ENCODE data around the gene ASB2.

Gene ASB2

DNA sequence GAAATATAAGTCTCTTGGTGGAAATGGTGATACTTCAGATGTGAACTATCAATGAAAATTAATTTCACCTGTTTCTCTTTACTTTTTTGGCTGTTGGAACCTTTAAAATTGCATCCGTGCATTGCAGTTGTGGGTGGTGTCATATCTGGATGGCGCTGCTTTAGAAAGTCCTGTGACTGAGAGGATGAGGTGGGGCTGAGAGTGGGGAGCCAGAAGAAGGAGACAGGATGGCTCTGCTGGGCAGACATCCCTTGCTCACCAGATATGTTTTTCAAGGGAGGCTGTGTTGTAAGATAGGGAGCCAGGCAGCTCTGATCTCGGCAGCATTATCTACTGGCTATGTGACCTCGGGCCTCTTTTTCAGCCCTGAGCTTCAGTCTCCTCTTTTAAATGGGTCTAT is 12.7 kb downstream of the ASB2 start:
- no peak for DNase-seq (ENCODE audit: low read depth in 2 of 2)

DNA sequence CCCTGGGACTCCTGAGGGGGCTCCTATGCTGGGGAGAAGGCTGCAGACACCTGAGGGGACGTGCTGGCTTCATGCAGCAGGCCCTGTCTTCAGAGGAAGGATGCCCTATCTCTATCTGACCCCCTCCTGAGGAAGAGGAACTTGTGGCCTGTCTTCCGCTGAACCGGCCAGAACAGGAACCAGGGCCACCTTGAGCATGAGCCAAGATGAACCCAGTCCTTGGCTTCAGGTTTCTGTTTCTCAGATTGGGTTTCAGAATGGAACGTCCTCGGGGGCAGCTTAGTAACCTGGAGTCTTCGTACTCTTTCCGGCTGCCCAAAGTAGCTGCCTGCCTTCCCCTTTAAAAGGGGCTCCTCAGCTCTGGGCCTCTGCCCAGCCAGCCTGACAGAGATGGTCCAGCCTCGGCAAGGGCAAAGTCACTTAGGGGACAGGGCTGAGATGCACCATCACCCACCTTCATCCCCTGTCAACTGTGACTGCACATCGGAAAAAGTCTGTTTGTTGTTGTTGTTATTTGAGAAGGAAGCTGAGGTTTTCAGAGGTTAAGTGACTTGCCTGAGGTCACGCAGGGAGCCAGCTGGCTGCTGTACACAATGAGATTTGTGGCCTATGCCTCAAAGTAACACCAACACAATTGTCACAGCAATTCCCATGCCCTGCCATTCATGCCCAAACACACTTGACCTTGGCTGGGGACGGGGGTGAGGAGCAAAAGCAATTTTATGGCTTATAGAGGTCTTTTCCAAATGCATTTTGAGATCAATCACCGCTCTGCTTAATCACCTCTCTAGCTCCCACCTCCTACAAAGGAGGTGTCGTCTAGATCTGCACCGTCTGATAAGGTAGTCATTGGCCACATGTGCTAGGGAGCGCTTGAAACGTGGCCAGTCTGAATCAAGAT is 13.4 kb downstream of the ASB2 start:
- no peak for DNase-seq (ENCODE audit: low read depth in 2 of 2)

DNA sequence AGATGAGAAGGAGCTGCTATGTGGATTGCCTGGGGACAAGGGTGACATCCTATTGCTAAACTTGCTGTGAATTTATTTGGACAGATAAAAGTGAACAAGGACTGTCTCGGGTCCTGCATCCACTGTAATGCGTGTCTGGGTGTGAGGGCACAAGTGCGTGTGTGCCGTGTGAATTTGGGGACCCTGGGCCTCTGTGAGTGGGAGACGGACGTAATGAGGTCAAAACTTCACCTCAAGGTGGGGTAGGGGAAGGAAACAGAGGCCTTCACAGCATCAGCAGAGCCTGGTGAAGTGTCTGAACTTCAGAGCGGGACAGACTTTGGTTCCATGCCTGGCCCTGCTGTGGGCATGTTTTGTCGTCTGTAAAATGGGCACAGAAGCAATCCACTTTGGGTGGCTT is 14.8 kb downstream of the ASB2 start:
- no peak for DNase-seq (ENCODE audit: low read depth in 2 of 2)

DNA sequence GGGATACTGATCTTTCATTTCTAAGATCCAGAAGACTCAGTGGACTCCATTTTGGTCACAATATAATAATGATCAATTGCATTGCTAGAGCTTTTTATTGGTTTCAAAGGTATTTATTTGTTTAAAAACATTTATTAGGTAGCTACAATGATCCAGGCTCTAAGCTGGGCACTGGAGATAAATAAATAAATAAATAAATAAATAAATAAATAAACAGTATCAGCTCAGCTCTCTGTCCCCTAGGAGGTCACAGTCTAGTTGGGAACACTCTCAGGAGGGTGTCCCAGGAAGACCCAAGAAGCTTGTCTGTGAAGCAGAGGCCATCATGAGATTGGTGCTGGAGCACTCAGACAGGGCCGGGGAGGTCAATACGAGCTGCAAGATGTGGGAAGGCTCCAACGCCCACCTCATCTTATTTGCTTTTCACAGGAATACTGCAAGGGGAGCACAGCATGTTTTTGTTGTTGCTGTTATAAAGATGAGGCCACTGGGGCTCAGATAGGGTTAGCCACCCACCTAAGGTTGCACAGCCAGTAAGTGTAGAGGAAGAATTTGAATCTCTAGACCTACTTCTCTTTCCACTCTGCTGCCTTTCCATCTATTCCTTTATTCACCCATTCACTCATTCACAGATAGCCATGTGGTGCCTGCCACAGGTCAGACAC is 15.5 kb downstream of the ASB2 start:
- DNase-seq (ENCODE audit: low read depth in 2 of 2): no peak

DNA sequence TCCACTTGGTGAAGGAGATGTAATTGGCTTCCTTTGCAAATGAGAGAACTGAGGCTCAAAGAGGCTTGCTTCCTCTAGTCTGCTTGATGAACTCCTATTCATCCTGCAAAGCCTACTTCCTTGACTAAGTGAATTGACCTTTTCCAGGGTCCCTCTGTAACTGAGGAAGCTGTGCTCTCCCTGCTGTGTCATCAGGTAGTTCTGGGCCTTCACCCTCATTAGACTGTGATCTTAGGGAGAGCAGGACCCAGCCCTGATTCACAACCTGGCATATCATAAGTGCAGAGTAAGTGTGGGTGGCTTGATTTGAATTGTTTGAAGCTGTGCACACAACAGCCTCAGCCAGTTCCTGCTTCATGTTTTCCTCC is 16.3 kb downstream of the ASB2 start:
- DNase-seq (ENCODE audit: low read depth in 2 of 2): no peak

DNA sequence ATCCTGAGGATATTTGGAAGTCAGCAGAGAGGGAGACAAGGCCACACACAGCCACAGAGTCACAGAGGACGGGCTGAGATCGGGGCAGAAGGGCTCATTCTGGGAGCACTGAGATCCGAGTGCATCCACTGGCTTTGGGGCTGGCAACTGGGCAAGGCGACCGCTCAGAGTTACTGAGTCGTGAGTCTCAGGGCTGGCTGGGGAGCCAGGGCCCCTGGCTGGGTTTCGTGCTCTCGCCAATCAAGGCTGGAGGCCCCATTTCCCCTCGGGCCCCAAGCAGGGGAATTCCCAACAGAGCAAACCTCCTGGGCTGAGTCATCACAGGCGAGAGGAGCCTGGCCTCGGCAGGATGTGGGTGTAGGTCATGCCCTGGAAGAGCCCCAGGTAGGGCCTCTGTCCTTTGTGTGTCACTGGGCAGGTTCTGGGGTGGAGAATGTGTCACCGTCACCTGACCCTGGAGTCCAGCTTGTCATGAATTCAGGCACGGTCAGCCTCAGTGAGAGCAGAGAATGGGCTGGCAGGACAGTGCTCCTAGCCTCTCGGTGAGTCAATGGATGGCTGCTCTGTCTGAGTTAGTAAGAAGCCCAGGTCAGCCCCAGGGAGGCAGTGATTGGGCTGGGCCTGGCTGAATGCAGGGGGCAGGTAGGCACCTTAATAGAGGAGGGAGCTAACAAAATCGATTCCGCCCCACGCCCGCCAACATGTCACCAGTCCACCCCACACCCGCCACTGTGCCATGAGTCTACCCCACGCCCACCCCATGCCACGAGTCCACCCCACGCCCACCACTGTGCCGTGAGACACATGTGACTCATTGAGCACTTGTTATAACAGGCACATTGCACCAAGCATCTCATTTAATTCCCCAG is 16.9 kb downstream of the ASB2 start:
- peak; percentile 25 to 34 for DNase-seq (ENCODE audit: low read depth in 2 of 2)

DNA sequence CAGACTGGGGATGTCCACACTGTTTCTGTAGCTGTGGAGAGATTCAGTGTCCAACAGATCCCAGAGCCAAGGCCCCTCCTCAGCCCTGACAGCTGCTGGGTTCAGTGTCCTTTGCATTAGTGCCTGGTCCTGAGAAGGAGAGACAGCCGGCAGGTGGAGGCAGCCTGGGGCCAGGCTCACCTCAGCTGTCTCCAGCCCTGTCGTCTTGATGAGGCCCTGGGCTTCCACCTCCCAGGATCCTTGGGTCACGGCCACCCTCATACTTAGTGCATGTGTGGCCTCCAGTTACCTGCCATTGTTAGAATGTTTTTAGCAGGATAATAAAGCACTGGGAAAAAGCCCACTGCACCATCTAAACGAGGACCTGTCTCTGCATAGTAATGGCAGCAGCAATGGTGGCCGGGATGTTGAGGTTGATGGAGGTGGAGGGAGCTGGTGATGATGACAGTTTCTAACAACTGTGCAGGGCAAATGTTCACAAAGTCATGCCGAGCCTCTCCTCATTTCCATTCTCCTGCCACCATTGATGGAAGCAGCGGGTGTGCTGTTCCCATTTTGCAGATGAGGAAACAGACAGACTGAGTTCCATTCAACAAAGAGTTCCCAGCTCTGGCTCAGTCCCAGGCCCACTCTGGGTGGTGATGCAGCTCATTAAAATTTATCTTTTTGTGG is 17.7 kb downstream of the ASB2 start:
- no peak for DNase-seq (ENCODE audit: low read depth in 2 of 2)

DNA sequence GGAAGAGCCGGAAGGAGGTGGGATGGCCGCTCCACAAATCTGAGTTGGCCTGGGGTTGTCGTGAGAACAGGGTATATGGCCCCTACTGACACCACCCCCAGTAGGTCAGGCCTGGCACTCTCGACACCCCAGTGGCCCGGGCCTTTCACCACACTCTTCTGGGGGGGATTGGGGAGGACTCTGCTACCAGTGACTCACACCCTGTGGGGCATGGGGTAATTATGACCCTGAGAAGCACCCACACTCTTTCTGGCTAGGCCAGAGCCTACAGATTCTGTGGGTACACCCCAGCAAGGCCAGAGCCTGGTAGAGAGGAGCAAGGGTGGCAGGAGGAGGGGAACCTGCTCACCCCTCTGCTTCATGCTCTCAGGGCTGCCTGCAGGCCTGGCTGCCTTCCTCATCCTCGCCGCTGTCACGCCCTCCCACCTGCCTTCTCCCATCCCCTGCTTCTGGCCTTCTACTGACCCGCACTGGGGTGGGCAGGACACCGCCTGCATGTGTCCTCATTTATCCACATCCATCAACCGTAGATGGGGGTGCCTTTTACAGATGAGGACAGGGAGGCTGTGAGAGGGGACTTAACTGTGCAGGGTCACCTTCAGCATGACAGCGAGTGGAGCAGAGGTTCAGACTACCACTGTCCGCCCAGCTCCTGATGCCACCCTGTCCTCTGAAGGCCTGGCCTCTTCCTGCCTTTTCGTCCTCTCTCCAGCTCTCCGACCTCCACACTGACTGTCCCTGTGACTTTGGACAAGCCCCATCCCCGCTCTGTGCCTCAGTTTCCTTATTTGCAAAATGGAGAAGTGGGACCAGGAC is 18.4 kb downstream of the ASB2 start:
- DNase-seq (ENCODE audit: low read depth in 2 of 2): no peak

DNA sequence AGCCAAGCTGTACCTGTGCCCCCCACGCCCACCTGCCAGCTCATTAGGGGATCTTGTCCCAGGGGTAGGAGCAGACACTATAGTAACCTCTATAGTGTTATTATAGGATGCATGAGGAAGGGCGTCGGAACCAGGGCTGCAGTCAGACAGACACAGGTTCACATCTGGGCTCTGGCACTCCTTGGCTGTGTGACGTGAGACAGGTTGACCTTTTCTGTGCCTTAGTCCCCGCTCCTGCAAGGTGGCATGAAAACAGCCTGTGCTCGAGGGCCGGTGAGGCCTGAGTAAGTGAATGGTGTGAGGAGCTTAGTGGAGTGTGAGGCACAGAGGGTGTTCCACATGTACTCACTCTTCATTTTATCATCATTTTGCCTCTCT is 19.0 kb downstream of the ASB2 start:
- no peak for DNase-seq (ENCODE audit: low read depth in 2 of 2)

DNA sequence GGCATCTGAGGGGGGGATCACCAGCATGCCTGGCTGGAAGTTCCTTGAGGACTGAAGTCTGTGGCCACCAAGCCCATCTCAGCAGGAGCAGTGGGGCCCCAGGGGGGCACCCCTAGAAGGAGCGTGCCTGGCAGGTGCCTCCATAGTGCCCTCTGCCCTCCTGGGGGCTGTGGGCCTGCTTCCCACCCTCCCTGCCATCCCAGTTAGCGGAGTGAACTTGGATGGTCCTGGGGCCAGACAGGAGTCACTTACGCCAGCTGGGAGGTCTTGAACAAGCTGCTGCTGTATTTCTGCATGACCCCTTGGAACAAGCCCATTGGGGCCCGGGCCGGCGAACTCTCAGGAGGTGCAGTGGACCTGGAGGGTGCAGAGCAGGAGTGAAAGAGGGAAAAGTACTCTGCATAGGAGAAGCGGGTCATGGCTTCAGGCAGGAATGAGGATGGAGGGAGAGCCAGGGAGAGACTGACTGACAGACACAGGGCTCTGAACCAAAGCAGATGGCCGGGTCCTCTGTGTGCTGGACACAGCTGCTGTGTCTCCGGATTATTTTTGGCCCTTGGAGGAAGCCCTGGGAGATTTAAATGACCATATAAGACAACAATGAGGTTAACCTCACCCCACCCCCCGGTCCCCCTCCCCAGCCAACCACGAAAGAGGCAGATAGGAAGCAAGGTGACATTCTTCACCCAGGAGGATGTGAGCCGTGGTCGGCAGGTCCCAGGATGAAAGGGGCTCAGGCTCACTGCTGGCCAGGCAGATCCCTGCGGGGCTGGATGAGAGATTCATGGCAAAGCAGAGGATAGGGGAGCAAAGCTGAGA is 19.6 kb downstream of the ASB2 start:
- DNase-seq (ENCODE audit: low read depth in 2 of 2): no peak

DNA sequence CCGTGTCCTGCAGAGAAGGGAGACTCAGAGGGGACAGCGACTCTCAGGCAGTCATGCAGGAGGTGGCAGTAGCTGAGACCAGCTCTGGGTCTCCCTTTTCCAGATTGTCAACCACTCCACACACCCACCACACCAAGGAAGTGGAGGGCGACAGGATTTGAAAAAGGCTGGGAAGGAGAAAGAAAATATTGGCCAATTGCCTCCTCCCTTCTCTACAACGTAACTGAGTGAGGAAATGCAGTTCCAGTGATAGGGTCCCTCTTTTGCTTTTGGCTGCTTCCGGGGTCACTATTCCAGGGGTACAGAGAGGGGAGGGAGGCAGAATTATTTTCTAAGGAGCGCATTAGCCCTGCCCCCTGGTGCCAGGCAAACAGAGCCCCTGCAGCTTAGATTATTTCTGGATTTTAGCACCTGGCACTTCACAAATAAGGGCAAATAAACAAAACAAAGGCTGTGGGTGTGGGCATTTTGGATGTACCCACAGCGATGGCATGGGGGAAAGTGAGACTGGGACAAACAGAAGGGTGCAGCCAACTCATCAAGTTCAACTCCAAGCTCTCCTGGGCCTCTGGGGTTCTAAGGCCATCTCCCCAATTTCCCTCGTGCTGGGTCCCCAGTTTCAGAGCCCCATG is 20.4 kb downstream of the ASB2 start:
- no peak for DNase-seq (ENCODE audit: low read depth in 2 of 2)

DNA sequence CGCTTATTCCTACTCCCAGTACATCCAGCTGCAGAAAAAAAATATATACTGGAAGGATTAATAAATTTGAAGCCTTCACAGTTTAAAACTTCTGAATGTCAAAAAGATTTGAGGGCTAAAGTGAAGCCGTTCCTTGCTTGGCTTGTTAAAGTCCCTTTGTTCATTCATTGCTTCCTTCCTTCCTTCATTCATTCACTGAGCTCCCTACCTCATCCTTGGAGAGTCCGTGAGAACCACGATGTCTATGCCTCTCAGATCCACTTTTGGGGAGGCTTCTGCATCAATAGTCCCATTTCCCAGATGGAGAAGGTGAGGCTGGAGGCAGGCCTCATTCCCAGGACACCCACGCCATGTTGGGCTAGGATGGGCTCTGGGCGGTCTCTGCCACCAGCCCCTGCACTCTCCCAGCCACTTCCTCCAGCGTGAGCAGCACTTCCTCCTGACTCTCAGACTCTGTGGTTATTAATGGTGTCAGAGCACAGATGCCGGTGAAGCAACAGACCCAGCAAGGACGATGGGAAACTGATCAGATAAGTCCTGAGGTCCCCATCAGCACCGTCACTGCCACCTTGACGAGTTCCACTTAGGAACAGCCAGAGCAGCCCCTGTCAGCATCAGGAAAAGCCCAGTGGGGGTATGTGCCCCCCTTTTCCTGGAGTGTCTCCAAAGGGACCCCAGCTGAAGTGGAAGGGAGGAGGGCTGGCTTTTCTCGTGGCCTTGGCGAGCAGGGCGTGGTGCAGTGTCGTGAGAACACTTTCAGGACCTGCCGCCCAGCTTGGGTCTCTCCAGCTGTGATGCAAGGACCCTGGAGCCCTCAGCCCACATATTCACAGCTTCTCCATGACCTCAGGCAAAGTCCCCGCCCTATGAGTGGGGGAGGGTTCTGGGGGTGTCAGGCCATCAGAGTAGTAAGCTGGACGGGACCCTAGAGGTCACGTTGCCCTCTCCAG is 21.2 kb downstream of the ASB2 start:
- no peak for DNase-seq (ENCODE audit: low read depth in 2 of 2)

DNA sequence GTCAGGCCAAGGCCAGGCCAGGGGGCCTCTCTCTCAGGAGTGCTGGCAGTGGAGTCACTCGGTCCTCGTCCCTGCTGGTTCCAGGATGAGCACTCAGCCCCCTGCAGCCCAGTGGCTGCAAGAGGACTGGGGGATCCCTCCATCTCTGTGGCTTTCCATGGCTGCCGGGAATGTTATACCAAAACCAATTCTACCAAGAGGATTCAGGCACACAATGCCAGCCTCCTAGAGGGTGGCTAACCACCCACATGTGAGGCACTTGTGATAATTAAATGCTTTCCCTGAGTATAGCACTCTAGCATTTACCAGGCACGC is 21.9 kb downstream of the ASB2 start:
- DNase-seq (ENCODE audit: low read depth in 2 of 2): no peak

DNA sequence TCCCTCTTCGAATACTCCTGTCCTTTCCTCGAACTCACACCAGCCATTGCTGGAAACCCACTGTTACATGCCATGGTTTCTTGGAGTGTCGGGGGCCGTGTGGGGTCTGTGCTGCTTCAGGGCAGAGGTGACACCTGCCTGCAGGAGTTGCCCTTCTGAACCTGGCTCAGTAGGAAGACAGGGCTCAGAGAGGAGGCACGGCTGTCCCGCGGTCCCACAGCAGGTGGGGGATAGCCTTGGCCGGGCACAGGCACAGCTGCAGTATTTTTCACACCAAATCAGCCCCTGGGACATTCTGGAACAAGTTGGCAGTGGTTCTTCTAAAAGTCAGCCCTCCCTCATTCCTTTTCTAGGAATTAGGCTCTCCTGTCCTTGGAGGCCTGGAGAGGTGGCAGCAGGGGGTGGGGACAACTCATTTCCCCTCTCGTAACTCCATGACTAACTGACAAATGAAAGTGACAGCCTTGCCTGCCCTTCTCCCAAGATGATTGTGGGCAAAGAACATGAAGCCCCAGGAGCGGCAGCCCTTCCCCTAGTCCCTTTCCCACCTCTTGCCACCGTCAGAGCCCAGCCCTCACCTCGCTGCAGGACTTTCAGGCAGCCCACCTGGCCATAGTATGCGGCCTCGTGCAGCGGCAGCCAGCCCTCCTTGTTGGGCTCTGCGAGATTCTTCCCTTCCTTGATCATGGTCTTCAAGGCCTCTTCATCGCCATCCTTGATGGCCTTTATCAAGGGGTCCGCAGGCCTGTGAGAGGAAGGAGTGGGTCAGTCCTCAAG is 22.4 kb downstream of the ASB2 start:
- no peak for DNase-seq (ENCODE audit: low read depth in 2 of 2)

DNA sequence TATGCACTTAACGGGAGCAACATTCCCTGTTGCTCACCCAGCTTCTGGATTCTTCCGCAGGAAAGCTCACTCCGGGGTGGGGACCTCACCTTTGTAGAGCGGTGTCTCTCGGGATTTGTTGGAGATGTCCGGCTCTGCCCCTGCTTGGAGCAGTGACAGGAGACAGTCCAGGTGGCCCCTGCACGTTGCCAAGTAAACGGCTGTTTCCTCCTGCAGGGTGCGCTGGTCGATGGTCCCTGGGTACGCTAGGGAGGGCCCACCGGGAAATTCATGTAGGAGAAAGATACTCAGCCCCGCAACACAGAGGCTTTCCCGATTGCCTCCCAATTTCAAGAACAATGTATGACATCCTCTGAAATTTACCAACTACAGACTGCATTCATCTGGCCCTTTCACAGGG is 23.1 kb downstream of the ASB2 start:
- DNase-seq (ENCODE audit: low read depth in 2 of 2): no peak

DNA sequence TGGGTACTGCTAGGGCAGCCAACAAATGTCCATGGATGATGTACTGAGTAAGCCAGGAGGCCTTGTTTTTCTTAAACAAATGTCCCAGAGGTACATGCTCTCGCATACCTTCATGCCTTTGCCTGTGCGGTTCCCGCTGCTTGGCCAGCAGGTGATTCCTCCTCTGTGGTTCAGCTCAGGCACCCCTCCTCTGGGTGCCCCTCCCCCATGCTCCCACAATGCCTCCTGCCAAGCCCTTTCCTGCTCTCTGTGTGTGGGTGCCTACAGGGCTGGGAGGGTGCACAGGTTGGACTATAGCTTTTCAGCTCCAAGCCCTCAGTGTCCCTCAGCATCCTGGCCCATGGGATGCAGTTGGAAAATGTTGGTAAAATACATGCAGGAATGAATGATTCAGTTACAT is 23.5 kb downstream of the ASB2 start:
- no peak for DNase-seq (ENCODE audit: low read depth in 2 of 2)

DNA sequence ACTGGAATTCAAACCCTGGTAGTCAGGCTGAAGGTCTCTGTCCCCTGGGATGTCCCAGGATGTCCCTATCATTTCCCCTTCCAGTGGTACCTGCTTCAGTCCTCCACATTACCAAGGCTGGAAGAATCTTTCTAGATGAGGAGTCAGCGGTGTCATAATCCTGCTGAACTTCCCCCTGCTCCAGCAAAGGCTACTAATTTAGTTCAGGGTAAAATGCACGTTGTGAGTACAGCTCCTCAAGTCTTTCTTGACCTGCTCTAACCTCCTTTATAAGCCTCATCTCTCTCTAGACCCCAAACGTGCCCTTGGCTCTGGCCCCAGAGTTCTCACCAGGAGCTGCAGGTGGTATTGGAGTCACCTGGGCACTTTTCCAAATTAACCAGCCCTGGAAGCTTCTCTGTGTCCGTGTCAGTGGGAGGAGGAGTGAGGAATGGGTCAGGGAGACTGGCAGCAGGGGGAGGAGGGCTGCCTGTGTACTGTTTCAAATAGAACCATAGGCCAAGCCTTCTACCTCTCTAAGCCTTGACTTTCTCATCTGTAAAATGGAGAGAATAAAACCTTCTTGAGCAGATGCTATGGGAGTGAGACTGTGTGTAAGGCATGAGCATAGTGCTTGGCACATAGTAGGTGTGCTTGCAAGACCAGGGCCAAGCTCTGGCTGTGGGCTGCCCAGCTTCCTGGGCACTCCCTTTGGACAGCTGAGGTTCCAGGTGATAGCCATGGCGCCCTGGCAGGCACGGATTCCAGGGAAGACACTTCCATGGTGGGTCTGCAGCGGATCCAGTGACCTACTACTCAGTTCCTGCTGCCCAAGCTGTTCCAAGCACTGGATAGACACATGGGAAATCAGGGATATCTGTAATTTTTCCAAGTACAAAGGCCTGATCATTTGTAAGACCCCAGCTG is 24.5 kb downstream of the ASB2 start:
- no peak for DNase-seq (ENCODE audit: low read depth in 2 of 2)
